Endometrial microvascular endothelial cells (primary cell): ENCODE data around the gene IRF3. TPM values are rescaled to one million over a fixed set of nuclear protein-coding genes. Genes with fewer than 3 reads are reported as not detected.

Source experiments
- in situ Hi-C: cut with HindIII; loops from 2 replicates; pipeline ENCODE4 v1.10.0; 2017; ENCODE audit warnings: low sequenced_read_pairs, low pct_unique_long_range_greater_than_20kb; ENCODE audit errors: inconsistent ontology term
- total RNA-seq: library from RNA; depleted of rRNA; stranded (reverse); fragments of >200 nt; gene quantifications from one replicate; pipeline ENCODE4 v1.2.3, GENCODE V29; 2015; ENCODE audit errors: inconsistent ontology term

IRF3 gene
- total RNA-seq, 1 donor from 2014 or later = 81.9 TPM

- in situ Hi-C loops = no loop called here
These were observed 11.7 kb upstream of the IRF3 start, which contains the start of gene PRMT1 for GRCh38 chr19:49677231-49677900. TSS of gene PRMT1 (plus strand) at chr19:49677271. CDS start at chr19:49677281, 10 bp downstream.

- in situ Hi-C loops = no loop called here
These were observed 11.2 kb upstream of the IRF3 start for GRCh38 chr19:49676784-49677230.

- in situ Hi-C loops = no loop called here
These were observed 10.6 kb upstream of the IRF3 start for GRCh38 chr19:49676136-49676783.

- in situ Hi-C loops = no loop called here
These were observed 6.7 kb upstream of the IRF3 start for GRCh38 chr19:49672131-49672919.

GRCh38 chr19:49669516-49669915, 3.9 kb upstream of the IRF3 start:
- in situ Hi-C loops = no loop called here

- in situ Hi-C loops = no loop called here
These were observed 1.8 kb upstream of the IRF3 start for GRCh38 chr19:49667473-49667872.

GRCh38 chr19:49666120-49666444, 425 bp upstream of the IRF3 start:
- in situ Hi-C loops = no loop called here

- in situ Hi-C loops = no loop called here
These were observed 664 bp downstream of the IRF3 start for GRCh38 chr19:49665036-49665350.

GRCh38 chr19:49664171-49665035, 1.3 kb downstream of the IRF3 start:
- in situ Hi-C loops = no loop called here

GRCh38 chr19:49663224-49663623, 2.4 kb downstream of the IRF3 start:
- in situ Hi-C loops = no loop called here

GRCh38 chr19:49662011-49662410, 3.6 kb downstream of the IRF3 start:
- in situ Hi-C loops = no loop called here

GRCh38 chr19:49660338-49660961, 5.2 kb downstream of the IRF3 start:
- in situ Hi-C loops = no loop called here

GRCh38 chr19:49658566-49659442, 6.9 kb downstream of the IRF3 start:
- in situ Hi-C loops = no loop called here

- in situ Hi-C loops = no loop called here
These were observed 7.5 kb downstream of the IRF3 start for GRCh38 chr19:49658139-49658517.

- in situ Hi-C loops = no loop called here
These were observed 8.0 kb downstream of the IRF3 start for GRCh38 chr19:49657493-49658138.

GRCh38 chr19:49656456-49657109, 9.1 kb downstream of the IRF3 start:
- in situ Hi-C loops = no loop called here
